HUES64 (cell line): ENCODE measurements around the gene TTC21B.
"Not testable (repeated sequence)": the region's sequence is repeated elsewhere in the genome, so short reads cannot be mapped to it uniquely, and the experiment has no call there.

Experiments used
- H3K27ac ChIP-seq: 2 replicates; pipeline ENCODE4 v1.7.0; 2013; ENCODE audit warnings: low read depth, low read length, inconsistent platforms
- H3K27me3 ChIP-seq: 2 replicates; pipeline ENCODE4 v1.6.1; 2013; ENCODE audit warnings: mild to moderate bottlenecking, low read length; ENCODE audit not compliant: insufficient read depth
- H3K36me3 ChIP-seq: 2 replicates; pipeline ENCODE4 v1.6.1; 2013; ENCODE audit warnings: mild to moderate bottlenecking, low read length; ENCODE audit not compliant: insufficient read depth
- H3K4me1 ChIP-seq: 2 replicates; pipeline ENCODE4 v1.6.1; 2013; ENCODE audit warnings: mild to moderate bottlenecking, low read length, moderate library complexity; ENCODE audit not compliant: insufficient read depth
- H3K4me3 ChIP-seq: 2 replicates; pipeline ENCODE4 v1.5.1; 2013; ENCODE audit warnings: mild to moderate bottlenecking, low read length, moderate library complexity
- H3K9ac ChIP-seq: 2 replicates; pipeline ENCODE4 v1.6.1; 2013; ENCODE audit warnings: mild to moderate bottlenecking, low read depth, low read length
- H3K9me3 ChIP-seq: 2 replicates; pipeline ENCODE4 v1.6.1; 2013; ENCODE audit warnings: low read depth, low read length; ENCODE audit not compliant: insufficient read depth
- WGBS: fragments of 150-250, 120-280 bp; methylation state at CpG from one replicate; pipeline ENCODE4 v1.1.7; 2013; ENCODE audit warnings: missing lambda C conversion rate; 5-methylcytosine and 5-hydroxymethylcytosine counted together

The TTC21B gene

DNA sequence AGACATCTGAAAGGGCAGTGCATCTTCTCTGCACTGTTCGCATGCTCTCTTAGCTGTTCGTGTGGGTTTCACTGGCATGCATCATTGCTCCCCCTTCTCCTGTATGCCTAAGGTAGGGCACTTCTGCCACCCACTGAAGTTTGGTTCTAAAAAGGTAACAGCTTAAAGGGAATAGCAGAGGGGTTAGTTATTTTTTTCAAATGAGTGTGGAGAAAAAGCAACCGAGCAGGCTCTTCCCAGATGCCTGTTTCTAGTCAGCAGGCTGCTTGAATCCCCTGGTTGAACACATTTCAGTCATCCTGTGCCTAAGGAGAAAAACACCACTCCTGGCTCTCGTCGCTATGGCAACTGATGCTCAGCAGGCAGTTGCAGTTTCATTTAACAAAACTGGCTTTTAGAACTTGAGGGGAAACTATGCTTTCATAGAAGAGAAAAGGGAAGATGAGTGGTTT lies 89.7 kb downstream of the TTC21B start:
- Histone ChIP-seq H3K9ac (no peak overlapping the region), H3K4me3 (no peak overlapping the region), H3K9me3 (peaks cover 12% of the 10 kb centered on the region), H3K4me1 (no peaks in the 10 kb centered on the region; the same call in 1 of the 2 replicates), H3K36me3 (no peaks in the 10 kb centered on the region), H3K27ac (no peak overlapping the region), H3K27me3 (no peaks in the 10 kb centered on the region)
- WGBS = 88% methylated on average over 5 of the region's 5 CpGs

DNA sequence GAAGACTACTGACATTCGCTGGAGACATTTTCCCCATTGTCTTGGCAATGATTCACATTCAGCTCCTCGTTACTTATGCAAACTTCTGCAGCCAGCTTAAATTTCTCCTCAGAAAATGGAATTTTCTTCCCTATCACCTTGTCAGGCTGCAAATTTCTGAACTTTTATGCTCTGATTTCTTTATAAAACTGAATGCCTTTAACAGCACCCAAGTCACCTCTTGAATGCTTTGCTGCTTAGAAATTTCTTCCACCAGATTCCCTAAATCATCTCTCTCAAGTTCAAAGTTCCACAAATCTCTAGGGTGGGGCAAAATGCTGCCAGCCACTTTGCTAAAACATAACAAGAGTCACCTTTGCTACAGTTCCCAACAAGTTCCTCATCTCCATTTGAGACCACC lies 92.5 kb downstream of the TTC21B start:
- 92% methylated on average over 2 of the region's 2 CpGs for WGBS

DNA sequence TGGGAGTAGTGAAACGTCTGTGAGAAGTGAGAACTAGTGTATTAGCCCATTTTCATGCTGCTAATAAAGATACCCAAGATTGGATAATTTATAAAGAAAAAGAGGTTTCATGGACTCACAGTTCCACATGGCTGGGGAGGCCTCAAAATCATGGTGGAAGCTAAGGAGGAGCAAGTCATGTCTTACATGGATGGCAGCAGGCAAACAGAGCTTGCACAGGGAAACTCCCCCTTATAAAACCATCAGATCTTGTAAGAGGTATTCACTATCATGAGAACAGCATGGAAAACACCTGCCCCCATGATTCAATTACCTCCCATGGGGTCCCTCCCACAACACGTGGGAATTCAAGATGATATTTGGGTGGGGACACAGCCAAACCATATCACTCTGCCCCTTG lies 93.9 kb downstream of the TTC21B start:
- H3K27ac ChIP-seq, H3K4me1 ChIP-seq, H3K4me3 ChIP-seq, H3K27me3 ChIP-seq, H3K9ac ChIP-seq, H3K36me3 ChIP-seq: not testable (repeated sequence)
- 100% methylated on average over 1 of the region's 2 CpGs for WGBS
- peaks cover 12% of the 10 kb centered on the region for H3K9me3 ChIP-seq

More for the DNA sequence above, 92.5 kb downstream of the TTC21B start:
- H3K4me1 ChIP-seq, H3K4me3 ChIP-seq, H3K27me3 ChIP-seq, H3K36me3 ChIP-seq, H3K27ac ChIP-seq, H3K9ac ChIP-seq: not testable (repeated sequence)
- peaks cover 12% of the 10 kb centered on the region for H3K9me3 ChIP-seq

DNA sequence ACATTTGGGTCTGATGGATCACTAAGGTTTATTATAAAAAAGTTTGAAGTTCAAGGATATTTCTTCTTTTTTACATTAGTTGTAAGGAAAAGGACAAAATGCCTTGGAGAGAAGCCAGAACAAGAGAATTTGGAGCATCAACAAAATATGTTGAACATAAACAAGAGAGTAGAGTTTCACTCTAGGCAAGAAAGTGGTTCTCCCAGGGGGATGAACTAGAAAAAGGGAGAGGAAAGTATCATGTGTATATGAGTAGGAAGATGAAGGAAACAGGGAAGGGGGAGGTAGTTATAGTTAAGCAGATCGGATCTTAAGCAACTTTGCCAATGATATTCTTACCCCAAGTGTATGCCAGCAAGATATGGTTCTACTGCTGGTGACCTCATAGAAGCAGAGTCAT lies 95.7 kb downstream of the TTC21B start:
- no peaks in the 10 kb centered on the region for H3K36me3 ChIP-seq
- no peaks in the 10 kb centered on the region for H3K27me3 ChIP-seq
- H3K4me3 ChIP-seq = no peak overlapping the region
- peaks cover 17% of the 10 kb centered on the region for H3K9me3 ChIP-seq
- H3K4me1 ChIP-seq = no peaks in the 10 kb centered on the region
- no peak overlapping the region for H3K9ac ChIP-seq
- 86% methylated on average over 1 of the region's 1 CpG for WGBS
- no peak overlapping the region for H3K27ac ChIP-seq

DNA sequence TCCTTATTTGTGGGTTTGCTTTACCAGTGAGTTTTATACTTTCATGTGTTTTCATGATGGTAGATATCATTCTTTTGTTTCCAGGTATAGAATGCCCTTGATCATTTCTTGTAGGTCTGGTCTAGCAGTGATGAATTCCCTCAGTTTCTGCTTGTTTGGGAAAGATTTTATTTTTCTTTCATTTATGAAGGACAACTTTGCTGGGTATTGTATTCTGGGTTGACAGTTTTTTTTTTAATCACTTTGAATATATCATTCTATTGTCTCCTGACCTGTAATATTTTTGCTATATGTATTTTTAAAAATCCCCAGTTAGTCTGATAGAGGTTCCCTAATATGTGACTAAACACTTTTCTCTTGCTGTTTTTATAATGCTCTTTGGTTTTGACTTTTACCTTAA lies 101.2 kb downstream of the TTC21B start:
- H3K4me1 ChIP-seq = no peaks in the 10 kb centered on the region
- no peak overlapping the region for H3K4me3 ChIP-seq
- H3K27me3 ChIP-seq = no peaks in the 10 kb centered on the region
- peaks cover 14% of the 10 kb centered on the region; the same call in 1 of the 2 replicates for H3K9me3 ChIP-seq
- no peak overlapping the region for H3K9ac ChIP-seq
- no peaks in the 10 kb centered on the region for H3K36me3 ChIP-seq
- H3K27ac ChIP-seq = no peak overlapping the region

DNA sequence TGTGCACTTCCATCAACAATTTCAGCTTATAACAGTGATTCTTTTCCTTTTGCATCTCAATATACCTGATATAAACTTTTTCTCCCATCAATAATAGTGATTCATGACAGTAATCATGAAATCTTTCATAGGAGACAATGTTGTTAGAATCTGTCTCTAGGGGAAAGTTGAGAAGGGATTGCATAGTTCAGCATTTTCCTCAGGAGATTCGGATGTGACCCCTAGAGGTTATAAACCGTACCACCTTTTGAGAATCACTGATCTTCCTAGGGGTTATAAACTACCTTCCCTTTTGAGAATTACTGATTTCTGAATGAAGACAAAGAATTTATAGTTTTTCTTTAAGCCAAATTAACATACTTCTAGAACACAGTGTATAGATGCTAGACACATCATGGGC lies 106.6 kb downstream of the TTC21B start:
- Histone ChIP-seq H3K36me3 (no peaks in the 10 kb centered on the region), H3K27me3 (no peaks in the 10 kb centered on the region), H3K4me3 (no peak overlapping the region), H3K27ac (no peak overlapping the region), H3K9ac (no peak overlapping the region), H3K4me1 (peaks cover 50% of the 10 kb centered on the region), H3K9me3 (peaks cover 2% of the 10 kb centered on the region; the same call in 1 of the 2 replicates)
- 66% methylated on average over 2 of the region's 2 CpGs for WGBS

DNA sequence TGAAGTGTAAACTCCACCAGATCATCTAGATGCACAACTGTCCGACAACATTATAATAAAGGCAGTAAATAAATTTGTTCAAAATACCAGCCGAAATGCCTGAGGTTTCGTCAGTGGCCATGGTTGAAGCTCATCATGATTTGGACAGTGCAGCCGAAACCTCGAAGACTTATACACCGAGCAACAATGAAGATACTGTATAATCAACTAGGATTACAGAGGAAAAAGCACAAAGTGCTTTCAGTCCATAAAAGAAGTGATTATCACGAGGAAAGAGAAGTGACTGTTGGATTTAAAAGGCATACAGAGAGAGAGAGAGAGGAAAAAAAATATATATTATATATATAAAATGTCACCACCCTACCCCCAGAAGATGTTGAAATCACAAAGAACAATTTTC lies 107.5 kb downstream of the TTC21B start:
- WGBS = 97% methylated on average over 6 of the region's 7 CpGs
- no peak overlapping the region; the same call in 1 of the 2 replicates for H3K27ac ChIP-seq
- H3K4me3 ChIP-seq = no peak overlapping the region
- H3K9me3 ChIP-seq = no peaks in the 10 kb centered on the region
- no peaks in the 10 kb centered on the region for H3K27me3 ChIP-seq
- H3K9ac ChIP-seq = no peak overlapping the region
- no peaks in the 10 kb centered on the region for H3K36me3 ChIP-seq
- peaks cover 50% of the 10 kb centered on the region for H3K4me1 ChIP-seq

DNA sequence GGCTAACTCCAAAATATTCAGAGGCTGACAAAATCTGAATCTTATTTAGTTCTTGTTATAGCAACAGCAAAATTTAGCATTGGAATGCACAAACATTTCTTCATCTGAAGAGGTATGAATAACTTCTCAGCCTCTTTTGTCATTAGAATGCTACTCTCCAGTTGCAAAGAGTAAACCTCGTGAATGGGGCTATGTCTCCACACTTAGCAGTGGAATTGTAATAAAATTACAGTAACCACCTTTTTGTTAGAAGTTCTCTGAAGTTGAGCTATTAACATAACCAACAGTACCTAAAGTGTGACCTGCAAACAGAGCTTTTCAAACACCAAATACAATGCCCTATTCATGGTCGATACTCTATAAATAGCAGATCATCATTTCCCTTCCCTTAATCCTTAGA lies 109.4 kb downstream of the TTC21B start:
- no peaks in the 10 kb centered on the region for H3K9me3 ChIP-seq
- H3K4me3 ChIP-seq = no peak overlapping the region
- H3K9ac ChIP-seq = no peak overlapping the region
- no peaks in the 10 kb centered on the region for H3K36me3 ChIP-seq
- no peaks in the 10 kb centered on the region for H3K27me3 ChIP-seq
- peaks cover 50% of the 10 kb centered on the region for H3K4me1 ChIP-seq
- 10% methylated on average over 2 of the region's 2 CpGs for WGBS
- peak overlapping the region; percentile 86; the same call in 1 of the 2 replicates for H3K27ac ChIP-seq

DNA sequence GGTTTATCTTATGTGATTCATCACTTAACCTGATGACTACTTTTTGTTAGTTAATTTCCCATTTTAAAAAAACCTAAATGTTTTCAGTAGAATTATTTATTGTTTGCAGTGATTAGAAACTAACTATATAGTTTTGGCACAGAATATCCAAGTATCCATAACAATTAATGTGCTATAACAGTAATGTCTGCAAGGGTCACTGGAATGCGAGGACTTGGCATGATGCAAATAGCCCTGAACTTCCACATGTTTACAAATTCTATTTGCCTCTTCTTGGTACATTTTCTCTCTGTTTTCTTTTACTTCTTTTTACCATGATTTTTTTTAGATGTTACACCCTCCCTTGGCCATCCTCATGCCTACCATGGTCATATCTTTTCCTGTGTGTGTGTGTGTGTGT lies 110.2 kb downstream of the TTC21B start:
- Histone ChIP-seq H3K4me1 (peaks cover 50% of the 10 kb centered on the region), H3K27me3 (no peaks in the 10 kb centered on the region), H3K4me3 (no peak overlapping the region), H3K9me3 (no peaks in the 10 kb centered on the region), H3K27ac (no peak overlapping the region), H3K9ac (no peak overlapping the region), H3K36me3 (no peaks in the 10 kb centered on the region)
- WGBS = 89% methylated on average over 1 of the region's 1 CpG

DNA sequence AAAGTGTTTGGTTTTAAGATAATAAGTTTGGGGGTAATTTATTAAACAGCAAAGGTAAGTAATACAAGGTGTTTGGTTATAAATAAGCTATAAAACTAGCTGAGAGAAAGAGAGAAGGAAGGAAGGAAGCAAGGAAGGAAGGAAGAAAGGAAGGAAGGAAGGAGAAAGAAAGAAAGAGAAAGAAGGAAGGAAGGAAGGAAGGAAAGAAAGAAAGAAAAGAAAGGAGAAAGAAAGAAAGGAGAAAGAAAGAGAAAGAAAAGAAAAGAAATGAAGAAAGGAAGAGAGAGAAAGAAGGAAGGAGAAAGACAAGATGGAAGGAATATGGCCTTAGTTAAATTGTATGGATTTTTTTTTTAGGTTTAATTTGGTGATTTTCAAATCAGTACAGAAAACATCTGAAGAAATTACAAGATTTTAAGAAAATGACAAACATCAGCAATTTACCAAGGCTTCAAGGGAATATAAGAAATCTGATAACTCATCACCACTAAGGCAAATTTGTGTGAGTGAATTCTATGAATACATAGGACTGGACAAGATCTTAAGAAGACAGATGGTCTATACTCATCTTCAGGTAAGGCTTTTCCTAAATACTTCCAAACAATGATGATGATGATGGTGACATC lies 113.1 kb downstream of the TTC21B start:
- H3K4me3 ChIP-seq = no peak overlapping the region
- no peaks in the 10 kb centered on the region for H3K9me3 ChIP-seq
- H3K27me3 ChIP-seq = no peaks in the 10 kb centered on the region
- H3K27ac ChIP-seq = no peak overlapping the region
- H3K4me1 ChIP-seq = peaks cover 45% of the 10 kb centered on the region
- no peak overlapping the region for H3K9ac ChIP-seq
- no peaks in the 10 kb centered on the region for H3K36me3 ChIP-seq

DNA sequence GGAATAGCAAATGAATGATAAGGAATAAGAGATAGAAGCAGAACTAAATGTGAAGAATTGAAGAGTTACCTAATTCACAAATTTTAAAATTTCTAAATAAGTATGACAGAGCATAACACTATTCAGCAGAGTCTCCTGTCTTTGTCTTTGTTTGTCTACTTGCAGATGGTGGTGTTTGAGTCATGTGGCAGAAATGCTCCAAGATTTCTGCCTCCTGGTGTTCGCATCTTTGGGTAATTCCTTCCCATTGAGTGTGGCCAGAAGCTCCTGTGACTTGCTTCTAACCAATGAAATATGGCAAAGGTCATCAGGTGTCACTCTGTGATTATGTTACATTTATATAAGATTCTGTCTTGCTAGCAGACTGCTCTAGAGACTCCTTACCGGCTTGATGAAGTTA lies 114.0 kb downstream of the TTC21B start:
- Histone ChIP-seq H3K36me3 (no peaks in the 10 kb centered on the region), H3K4me1 (peaks cover 36% of the 10 kb centered on the region), H3K27ac (no peak overlapping the region), H3K4me3 (no peak overlapping the region), H3K9ac (no peak overlapping the region), H3K27me3 (no peaks in the 10 kb centered on the region), H3K9me3 (no peaks in the 10 kb centered on the region)
- 96% methylated on average over 2 of the region's 2 CpGs for WGBS

DNA sequence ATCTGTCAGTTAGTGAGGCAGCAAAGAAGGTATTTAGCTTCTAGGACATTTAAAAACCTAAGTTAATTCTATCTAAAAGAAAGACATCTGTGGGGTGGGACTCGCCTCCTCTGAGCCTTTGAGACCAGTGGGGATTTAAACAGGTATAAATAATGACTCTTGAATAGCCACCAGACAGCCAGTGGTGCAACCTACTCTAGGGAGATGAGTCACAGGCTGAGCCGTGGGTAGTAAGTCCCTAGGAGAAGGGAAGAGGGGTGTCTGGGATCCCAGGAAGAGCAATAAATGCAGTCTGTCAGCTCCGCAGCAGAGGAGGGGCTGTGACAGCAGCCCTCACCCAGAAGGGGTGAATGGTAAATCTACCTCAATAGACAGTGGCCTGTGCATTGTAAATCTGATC lies 116.5 kb downstream of the TTC21B start:
- H3K9me3 ChIP-seq = no peaks in the 10 kb centered on the region
- H3K27me3 ChIP-seq = no peaks in the 10 kb centered on the region
- H3K36me3 ChIP-seq = no peaks in the 10 kb centered on the region
- H3K4me1 ChIP-seq = peaks cover 11% of the 10 kb centered on the region
- no peak overlapping the region for H3K9ac ChIP-seq
- no peak overlapping the region for H3K27ac ChIP-seq
- 72% methylated on average over 3 of the region's 3 CpGs for WGBS
- no peak overlapping the region for H3K4me3 ChIP-seq
